Tracheal epithelial cell (primary cell): ENCODE data around the gene SHANK2. TPM values are rescaled to one million over a fixed set of nuclear protein-coding genes. Genes with fewer than 3 reads are reported as not detected.

Experiments used
- total RNA-seq: library from RNA; depleted of rRNA; stranded (reverse); fragments of >200 nt; gene quantifications from 2 replicates; pipeline ENCODE4 v1.2.1, GENCODE V29; 2014

The SHANK2 gene
- 9.6 TPM in 2 replicates for total RNA-seq

GRCh38 chr11:71252269-71252769, at the start of gene SHANK2:
Gene SHANK2 (minus strand): TSS chr11:71252577. CDS start chr11:71147326, 105,251 bp downstream.

Other genes with a start within 250 kb of the SHANK2 start
- gene DHCR7, start 195.8 kb upstream of the SHANK2 start, total RNA-seq: 62.7 and 76.6 TPM in 2 replicates
- gene NADSYN1, start 200.6 kb upstream of the SHANK2 start, total RNA-seq: 90.1 and 109 TPM in 2 replicates